Measurements from ENCODE around the gene ATP5F1D. TPM values are rescaled to one million over a fixed set of nuclear protein-coding genes. Genes with fewer than 3 reads are reported as not detected.

ATP5F1D gene
- total RNA-seq, 1 experiment from 2014 or later = 157 TPM

- POLR2A ChIA-PET (ENCODE audit: unreplicated experiment) = no interaction called here
These were observed 39.4 kb downstream of the ATP5F1D start for GRCh38 chr19:1280636-1281568.

GRCh38 chr19:1281569-1282287, 40.2 kb downstream of the ATP5F1D start:
- no peak for DNase-seq
- Histone ChIP-seq H3K36me3 (ENCODE audit: low read depth) (no peaks in the 10 kb centered on the region), H3K4me3 (no peak overlapping the region), H3K9me2 (ENCODE audit: insufficient read depth) (no peaks in the 10 kb centered on the region), H3K79me2 (ENCODE audit: low read depth) (peaks cover 5% of the 10 kb centered on the region), H3K27me3 (ENCODE audit: insufficient read depth, low read depth) (0 out of 2 replicates have a peak, but pooled peaks cover 3% of the 10 kb centered on the region), H3K4me1 (replicated peaks; ENCODE audit: insufficient read depth) (no peaks in the 10 kb centered on the region), H3K4me2 (no peak overlapping the region), H3K27ac (no peak overlapping the region), H4K20me1 (ENCODE audit: insufficient read depth) (peaks cover 5% of the 10 kb centered on the region), H3K9me3 (ENCODE audit: insufficient read depth, low read depth) (no peaks in the 10 kb centered on the region), H3F3A (ENCODE audit: insufficient read depth, low read depth) (peaks cover 14% of the 10 kb centered on the region; the same call in 1 of the 2 replicates), H2AFZ (no peak overlapping the region)
- intact Hi-C loops (cut with micrococcal nuclease; ENCODE audit: unreplicated experiment) = no loop called here
- TF ChIP-seq EZH2 (IDR thresholded peaks at IDR 0.05; ENCODE audit: low read depth) = no peak
- TF ChIP-seq CTCF (conservative IDR thresholded peaks at IDR 0.05) = no peak
- POLR2A ChIA-PET (ENCODE audit: unreplicated experiment) = no interaction called here
- CTCF ChIA-PET = no interaction called here
- BruUV-seq (replicated peaks) = no TSS peak

More at GRCh38 chr19:1280636-1281568, 39.4 kb downstream of the ATP5F1D start:
- CTCF ChIA-PET = interaction anchor here (0.7 kb wide), 1 partner anchor 40 kb away, joined by 3 read pairs; no protein-coding TSS in a partner anchor
- peaks cover 14% of the 10 kb centered on the region; the same call in 1 of the 2 replicates for H3F3A ChIP-seq (ENCODE audit: insufficient read depth, low read depth)
- H3K4me3 ChIP-seq = no peak overlapping the region
- H3K27me3 ChIP-seq (ENCODE audit: insufficient read depth, low read depth) = no peaks in the 10 kb centered on the region
- DNase-seq = no peak
- H3K4me1 ChIP-seq (replicated peaks; ENCODE audit: insufficient read depth) = no peaks in the 10 kb centered on the region
- peaks cover 5% of the 10 kb centered on the region for H4K20me1 ChIP-seq (ENCODE audit: insufficient read depth)
- intact Hi-C loops (cut with micrococcal nuclease; ENCODE audit: unreplicated experiment) = no loop called here
- no peak for TF ChIP-seq EZH2 (IDR thresholded peaks at IDR 0.05; ENCODE audit: low read depth)
- TF ChIP-seq CTCF (conservative IDR thresholded peaks at IDR 0.05) = no peak
- no TSS peak for BruUV-seq (replicated peaks)
- H3K79me2 ChIP-seq (ENCODE audit: low read depth) = peaks cover 13% of the 10 kb centered on the region
- no peak overlapping the region for H3K4me2 ChIP-seq
- H2AFZ ChIP-seq = no peak overlapping the region
- H3K27ac ChIP-seq = no peak overlapping the region
- no peaks in the 10 kb centered on the region for H3K9me2 ChIP-seq (ENCODE audit: insufficient read depth)
- H3K9me3 ChIP-seq (ENCODE audit: insufficient read depth, low read depth) = no peaks in the 10 kb centered on the region
- H3K36me3 ChIP-seq (ENCODE audit: low read depth) = no peaks in the 10 kb centered on the region

- TF ChIP-seq EZH2 (IDR thresholded peaks at IDR 0.05; ENCODE audit: low read depth) = no peak
- no peak for TF ChIP-seq CTCF (conservative IDR thresholded peaks at IDR 0.05)
- Histone ChIP-seq H4K20me1 (ENCODE audit: insufficient read depth) (peaks cover 5% of the 10 kb centered on the region), H3K4me1 (replicated peaks; ENCODE audit: insufficient read depth) (no peaks in the 10 kb centered on the region), H3K79me2 (ENCODE audit: low read depth) (no peaks in the 10 kb centered on the region), H3K4me2 (no peak overlapping the region), H3K27me3 (ENCODE audit: insufficient read depth, low read depth) (0 out of 2 replicates have a peak, but pooled peaks cover 12% of the 10 kb centered on the region), H2AFZ (no peak overlapping the region), H3K4me3 (no peak overlapping the region), H3K36me3 (ENCODE audit: low read depth) (no peaks in the 10 kb centered on the region), H3F3A (ENCODE audit: insufficient read depth, low read depth) (peaks cover 14% of the 10 kb centered on the region; the same call in 1 of the 2 replicates), H3K9me3 (ENCODE audit: insufficient read depth, low read depth) (no peaks in the 10 kb centered on the region), H3K9me2 (ENCODE audit: insufficient read depth) (no peaks in the 10 kb centered on the region), H3K27ac (no peak overlapping the region)
- ChIA-PET POLR2A (ENCODE audit: unreplicated experiment) (no interaction called here), CTCF (interaction anchor here (0.6 kb wide), 1 partner anchor 737 kb away, joined by 5 read pairs; no protein-coding TSS in a partner anchor)
- intact Hi-C loops (cut with micrococcal nuclease; ENCODE audit: unreplicated experiment) = no loop called here
- no peak for DNase-seq
- no TSS peak for BruUV-seq (replicated peaks)
These were observed 41.1 kb downstream of the ATP5F1D start for GRCh38 chr19:1282588-1283206.
